Neural cell (in vitro differentiated cells): ENCODE data around the gene RCOR3. TPM values are rescaled to one million over a fixed set of nuclear protein-coding genes. Genes with fewer than 3 reads are reported as not detected.

Source experiments
- H2AFZ ChIP-seq: fragments of 200-600, 300-800 bp; sonication (generic), shearing (Covaris generic); 2 replicates; pipeline ENCODE4 v1.6.0; 2014; ENCODE audit warnings: low read depth, mild to moderate bottlenecking, antibody characterized with exemption, low read length, moderate library complexity
- H3F3A ChIP-seq: fragments of 200-600 bp; shearing (Covaris generic); 2 replicates; pipeline ENCODE4 v1.6.1; 2016; ENCODE audit warnings: mild to moderate bottlenecking, moderate library complexity, mixed read lengths, antibody characterized with exemption, low read length; ENCODE audit not compliant: insufficient read depth, poor library complexity, severe bottlenecking
- H3K27ac ChIP-seq: fragments of 200-600, 300-800 bp; sonication (generic), shearing (Covaris generic); 2 replicates; pipeline ENCODE4 v1.5.1; 2014; ENCODE audit warnings: mild to moderate bottlenecking, low read length, moderate library complexity
- H3K27me3 ChIP-seq: fragments of 300-800, 200-600 bp; sonication (generic), shearing (Covaris generic); 2 replicates; pipeline ENCODE4 v1.6.0; 2014; ENCODE audit warnings: mild to moderate bottlenecking, low read depth, low read length, moderate library complexity; ENCODE audit not compliant: insufficient read depth
- H3K36me3 ChIP-seq: fragments of 300-800, 200-600 bp; sonication (generic), shearing (Covaris generic); 2 replicates; pipeline ENCODE4 v1.5.1; 2014; ENCODE audit warnings: mild to moderate bottlenecking, antibody characterized with exemption, low read length, moderate library complexity; ENCODE audit not compliant: insufficient read depth
- H3K4me2 ChIP-seq: fragments of 300-800, 200-600 bp; sonication (generic), shearing (Covaris generic); 2 replicates; pipeline ENCODE4 v1.6.0; 2014; ENCODE audit warnings: mild to moderate bottlenecking, low read length
- H3K4me3 ChIP-seq: fragments of 300-800, 200-600 bp; sonication (generic), shearing (Covaris generic); 2 replicates; pipeline ENCODE4 v1.5.1; 2014; ENCODE audit warnings: mild to moderate bottlenecking, low read length, moderate library complexity
- H3K79me2 ChIP-seq: fragments of 200-600 bp; shearing (Covaris generic); replicated peaks from 2 replicates; pipeline ENCODE4 v1.6.0; 2014; ENCODE audit warnings: mild to moderate bottlenecking, low read length, moderate library complexity; ENCODE audit not compliant: insufficient read depth
- H3K9ac ChIP-seq: fragments of 300-800, 200-600 bp; sonication (generic), shearing (Covaris generic); 2 replicates; pipeline ENCODE4 v1.6.1; 2016; ENCODE audit warnings: mild to moderate bottlenecking, low read length, mixed read lengths
- H3K9me2 ChIP-seq: fragments of 200-600 bp; shearing (Covaris generic); 2 replicates; pipeline ENCODE4 v1.6.1; 2016; ENCODE audit warnings: mild to moderate bottlenecking, low read length, mixed read lengths; ENCODE audit not compliant: insufficient read depth
- H3K9me3 ChIP-seq: fragments of 200-600, 300-800 bp; sonication (generic), shearing (Covaris generic); 2 replicates; pipeline ENCODE4 v1.6.1; 2016; ENCODE audit warnings: mild to moderate bottlenecking, mixed run types, low read length, moderate library complexity, mixed read lengths
- H4K20me1 ChIP-seq: fragments of 200-600 bp; shearing (Covaris generic); 2 replicates; pipeline ENCODE4 v1.6.1; 2016; ENCODE audit warnings: mild to moderate bottlenecking, mixed run types; ENCODE audit not compliant: insufficient read depth
- CTCF ChIP-seq: fragments of 450-650 bp; IDR thresholded peaks from 2 replicates; pipeline ENCODE4 v1.5.1; 2014; ENCODE audit warnings: antibody characterized with exemption, mild to moderate bottlenecking, moderate library complexity; ENCODE audit not compliant: poor library complexity, severe bottlenecking
- EP300 ChIP-seq: fragments of 450-650 bp; conservative IDR thresholded peaks from 2 replicates; pipeline ENCODE4 v1.6.1; 2014; ENCODE audit warnings: antibody characterized with exemption, mild to moderate bottlenecking, moderate library complexity; ENCODE audit not compliant: poor library complexity, severe bottlenecking
- EZH2 ChIP-seq: fragments of 200-600, 300-800 bp; shearing (Covaris generic), sonication (generic); IDR thresholded peaks from 2 replicates; pipeline ENCODE4 v1.6.1; 2014; ENCODE audit warnings: antibody characterized with exemption, low read length, borderline replicate concordance, mild to moderate bottlenecking; ENCODE audit not compliant: insufficient read depth, poor library complexity, severe bottlenecking
- MXI1 ChIP-seq: fragments of 450-650 bp; conservative IDR thresholded peaks from 2 replicates; pipeline ENCODE4 v1.6.1; 2014; ENCODE audit warnings: antibody characterized with exemption, mild to moderate bottlenecking; ENCODE audit not compliant: poor library complexity, severe bottlenecking
- POLR2AphosphoS5 ChIP-seq: IDR thresholded peaks from 2 replicates; pipeline ENCODE4 v1.6.1; 2012
- RAD21 ChIP-seq: fragments of 450-650 bp; conservative IDR thresholded peaks from 2 replicates; pipeline ENCODE4 v1.6.1; 2014; ENCODE audit warnings: antibody characterized with exemption, mild to moderate bottlenecking, moderate library complexity
- REST ChIP-seq: IDR thresholded peaks from 2 replicates; pipeline ENCODE4 v1.6.1; 2012; ENCODE audit warnings: borderline replicate concordance
- SMC3 ChIP-seq: fragments of 450-650 bp; conservative IDR thresholded peaks from 2 replicates; pipeline ENCODE4 v1.6.1; 2014; ENCODE audit warnings: antibody characterized with exemption, mild to moderate bottlenecking, moderate library complexity; ENCODE audit not compliant: poor library complexity
- TAF1 ChIP-seq: IDR thresholded peaks from 2 replicates; pipeline ENCODE4 v1.6.1; 2012; ENCODE audit warnings: low read depth
- polyA plus RNA-seq: library from polyadenylated mRNA; depleted of rRNA; stranded (reverse); fragments of >200 nt; gene quantifications from 2 replicates; pipeline ENCODE4 v1.2.3, GENCODE V29; 2014

RCOR3 gene
- polyA plus RNA-seq, 1 donor from 2014 or later: 61.6 TPM

- Histone ChIP-seq H3K27ac (no peak overlapping the region), H3K9me2 (no peaks in the 10 kb centered on the region), H4K20me1 (no peaks in the 10 kb centered on the region), H3K79me2 (no peaks in the 10 kb centered on the region), H2AFZ (no peak overlapping the region), H3K36me3 (no peaks in the 10 kb centered on the region), H3K9me3 (no peaks in the 10 kb centered on the region), H3K9ac (no peak overlapping the region), H3K4me3 (no peak overlapping the region), H3K4me2 (no peak overlapping the region), H3F3A (no peaks in the 10 kb centered on the region), H3K27me3 (no peaks in the 10 kb centered on the region)
- no peak for TF ChIP-seq POLR2AphosphoS5
- TF ChIP-seq TAF1: no peak
- no peak for TF ChIP-seq REST
- TF ChIP-seq EP300: no peak
- no peak for TF ChIP-seq MXI1
- TF ChIP-seq EZH2: no peak
- TF ChIP-seq RAD21: no peak
- TF ChIP-seq SMC3: no peak
- TF ChIP-seq CTCF: no peak
Observed at GRCh38 chr1:211356723-211357407, 97.7 kb downstream of the RCOR3 start.

- Histone ChIP-seq H3K9me3 (no peaks in the 10 kb centered on the region), H3F3A (no peaks in the 10 kb centered on the region), H3K79me2 (no peaks in the 10 kb centered on the region), H3K9ac (no peak overlapping the region), H2AFZ (no peak overlapping the region), H3K4me2 (no peak overlapping the region), H3K9me2 (no peaks in the 10 kb centered on the region), H3K4me3 (no peak overlapping the region), H3K27me3 (no peaks in the 10 kb centered on the region), H3K27ac (no peak overlapping the region), H3K36me3 (no peaks in the 10 kb centered on the region), H4K20me1 (no peaks in the 10 kb centered on the region)
- TF ChIP-seq CTCF (no peak), EZH2 (no peak), TAF1 (no peak), POLR2AphosphoS5 (no peak), SMC3 (no peak), EP300 (no peak), MXI1 (no peak), REST (no peak), RAD21 (no peak)
Observed at GRCh38 chr1:211358685-211359084, 99.5 kb downstream of the RCOR3 start.
